ENCODE measurements around the gene KRTAP10-6.

KRTAP10-6 gene

GRCh38 chr21:44567481-44568171, 24.7 kb downstream of the KRTAP10-6 start:
- H3K27me3 ChIP-seq (ENCODE audit: insufficient read depth, low read length, poor library complexity, severe bottlenecking), result no peaks in the 10 kb centered on the region
- no peaks in the 10 kb centered on the region for H3K36me3 ChIP-seq (ENCODE audit: insufficient read depth, low read length)
- no peaks in the 10 kb centered on the region for H4K20me1 ChIP-seq (ENCODE audit: insufficient read depth, low read length, poor library complexity, severe bottlenecking)
- TF ChIP-seq EZH2phosphoT487 (IDR thresholded peaks at IDR 0.05; ENCODE audit: borderline replicate concordance) (no peak), CTCF (conservative IDR thresholded peaks at IDR 0.05; ENCODE audit: low read length) (no peak)
- no peak overlapping the region for H3K4me3 ChIP-seq (ENCODE audit: low read length, poor library complexity, severe bottlenecking)
- no peak overlapping the region for H3K4me2 ChIP-seq (ENCODE audit: low read depth, low read length, poor library complexity, severe bottlenecking)
- no peak overlapping the region for H3K9ac ChIP-seq (ENCODE audit: low read depth, low read length, poor library complexity, severe bottlenecking)
- no peaks in the 10 kb centered on the region for H3K9me2 ChIP-seq (replicated peaks; ENCODE audit: low read depth, low read length)
- H2AFZ ChIP-seq (ENCODE audit: low read length), result no peak overlapping the region
- H3K9me3 ChIP-seq (ENCODE audit: insufficient read depth, low read depth, low read length), result peaks cover 2% of the 10 kb centered on the region; the same call in 1 of the 2 replicates
- H3K79me2 ChIP-seq (ENCODE audit: insufficient read depth, low read length), result no peaks in the 10 kb centered on the region
- no peaks in the 10 kb centered on the region for H3F3A ChIP-seq (ENCODE audit: low read depth)
- H3K4me1 ChIP-seq (ENCODE audit: insufficient read depth, low read length, poor library complexity, severe bottlenecking), result no peaks in the 10 kb centered on the region

- H3K9me3 ChIP-seq (ENCODE audit: insufficient read depth, low read depth, low read length), result peaks cover 3% of the 10 kb centered on the region; the same call in 1 of the 2 replicates
- TF ChIP-seq CTCF (conservative IDR thresholded peaks at IDR 0.05; ENCODE audit: low read length) (no peak), EZH2phosphoT487 (IDR thresholded peaks at IDR 0.05; ENCODE audit: borderline replicate concordance) (no peak)
- no peak overlapping the region for H2AFZ ChIP-seq (ENCODE audit: low read length)
- H3K9ac ChIP-seq (ENCODE audit: low read depth, low read length, poor library complexity, severe bottlenecking), result no peak overlapping the region
- H4K20me1 ChIP-seq (ENCODE audit: insufficient read depth, low read length, poor library complexity, severe bottlenecking), result no peaks in the 10 kb centered on the region
- no peaks in the 10 kb centered on the region for H3K4me1 ChIP-seq (ENCODE audit: insufficient read depth, low read length, poor library complexity, severe bottlenecking)
- no peak overlapping the region for H3K4me2 ChIP-seq (ENCODE audit: low read depth, low read length, poor library complexity, severe bottlenecking)
- H3F3A ChIP-seq (ENCODE audit: low read depth), result no peaks in the 10 kb centered on the region
- no peaks in the 10 kb centered on the region for H3K9me2 ChIP-seq (replicated peaks; ENCODE audit: low read depth, low read length)
- no peaks in the 10 kb centered on the region for H3K79me2 ChIP-seq (ENCODE audit: insufficient read depth, low read length)
- no peaks in the 10 kb centered on the region for H3K27me3 ChIP-seq (ENCODE audit: insufficient read depth, low read length, poor library complexity, severe bottlenecking)
- no peak overlapping the region for H3K4me3 ChIP-seq (ENCODE audit: low read length, poor library complexity, severe bottlenecking)
- no peaks in the 10 kb centered on the region for H3K36me3 ChIP-seq (ENCODE audit: insufficient read depth, low read length)
Observed at GRCh38 chr21:44566403-44566802, 25.9 kb downstream of the KRTAP10-6 start.

- no peak overlapping the region for H3K4me3 ChIP-seq (ENCODE audit: low read length, poor library complexity, severe bottlenecking)
- H3F3A ChIP-seq (ENCODE audit: low read depth), result no peaks in the 10 kb centered on the region
- no peaks in the 10 kb centered on the region for H3K79me2 ChIP-seq (ENCODE audit: insufficient read depth, low read length)
- H3K9ac ChIP-seq (ENCODE audit: low read depth, low read length, poor library complexity, severe bottlenecking), result no peak overlapping the region
- no peak for TF ChIP-seq CTCF (conservative IDR thresholded peaks at IDR 0.05; ENCODE audit: low read length)
- TF ChIP-seq EZH2phosphoT487 (IDR thresholded peaks at IDR 0.05; ENCODE audit: borderline replicate concordance), result no peak
- no peaks in the 10 kb centered on the region for H3K36me3 ChIP-seq (ENCODE audit: insufficient read depth, low read length)
- no peaks in the 10 kb centered on the region for H4K20me1 ChIP-seq (ENCODE audit: insufficient read depth, low read length, poor library complexity, severe bottlenecking)
- no peak overlapping the region for H3K4me2 ChIP-seq (ENCODE audit: low read depth, low read length, poor library complexity, severe bottlenecking)
- H2AFZ ChIP-seq (ENCODE audit: low read length), result no peak overlapping the region
- H3K9me2 ChIP-seq (replicated peaks; ENCODE audit: low read depth, low read length), result no peaks in the 10 kb centered on the region
- H3K9me3 ChIP-seq (ENCODE audit: insufficient read depth, low read depth, low read length), result peaks cover 3% of the 10 kb centered on the region; the same call in 1 of the 2 replicates
- H3K27me3 ChIP-seq (ENCODE audit: insufficient read depth, low read length, poor library complexity, severe bottlenecking), result no peaks in the 10 kb centered on the region
- H3K4me1 ChIP-seq (ENCODE audit: insufficient read depth, low read length, poor library complexity, severe bottlenecking), result no peaks in the 10 kb centered on the region
Observed at GRCh38 chr21:44564886-44565598, 27.3 kb downstream of the KRTAP10-6 start.

Measured in Loucy (cell line).